NCI-H774 (cell line): ENCODE measurements around the gene ABLIM2.
"Not testable (repeated sequence)": the region's sequence is repeated elsewhere in the genome, so short reads cannot be mapped to it uniquely, and the experiment has no call there.

Experiments
- DNase-seq: peaks from one replicate; lab custom pipeline; 2025; lab: John Stamatoyannopoulos, UW

ABLIM2 gene

GRCh38 chr4:8156617-8157016, 2.0 kb downstream of the ABLIM2 start:
- no peak for DNase-seq

- DNase-seq, result no peak
Observed at GRCh38 chr4:8155660-8156421, 2.8 kb downstream of the ABLIM2 start.

GRCh38 chr4:8155048-8155447, 3.6 kb downstream of the ABLIM2 start:
- DNase-seq, result no peak

GRCh38 chr4:8153441-8153840, 5.2 kb downstream of the ABLIM2 start:
- DNase-seq, result no peak

- no peak for DNase-seq
Observed at GRCh38 chr4:8152865-8153257, 5.8 kb downstream of the ABLIM2 start.

DNA sequence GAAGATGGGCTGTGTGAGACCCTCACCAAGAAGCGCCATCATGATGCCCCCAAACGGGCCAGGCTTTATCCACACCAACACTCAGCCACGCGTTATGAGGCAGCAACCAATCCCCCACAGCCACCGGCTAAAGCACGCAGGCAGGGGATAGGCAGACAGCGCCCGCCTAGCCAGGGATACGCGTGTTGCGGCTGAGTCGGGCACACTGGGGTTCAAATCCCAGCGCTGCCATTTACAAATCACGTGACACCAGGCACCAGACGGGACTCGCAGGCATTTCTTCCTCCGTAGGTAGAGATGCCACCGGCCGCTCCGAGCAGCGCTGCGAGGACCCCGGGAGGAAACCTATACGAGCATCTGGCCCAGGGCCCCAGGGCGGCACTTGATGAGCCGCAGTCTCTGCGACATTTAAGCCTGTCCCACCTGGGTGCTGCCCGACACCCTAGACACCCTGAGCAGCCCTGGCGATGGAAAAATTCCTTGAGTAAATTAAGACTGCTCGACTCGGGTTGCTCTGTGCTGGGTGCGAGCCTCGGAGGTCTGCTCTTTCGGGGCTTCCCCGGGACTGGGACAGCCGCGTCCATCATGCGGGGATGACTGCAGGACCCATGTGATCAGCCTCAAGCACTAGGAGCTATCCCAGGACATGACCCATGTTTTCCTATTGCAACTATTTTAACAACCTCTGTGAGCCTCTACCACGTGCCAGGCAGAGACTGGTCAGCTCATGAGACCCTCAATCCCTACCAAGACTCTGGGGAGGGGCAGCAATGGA, 6.3 kb downstream of the ABLIM2 start:
- DNase-seq, result no peak

DNA sequence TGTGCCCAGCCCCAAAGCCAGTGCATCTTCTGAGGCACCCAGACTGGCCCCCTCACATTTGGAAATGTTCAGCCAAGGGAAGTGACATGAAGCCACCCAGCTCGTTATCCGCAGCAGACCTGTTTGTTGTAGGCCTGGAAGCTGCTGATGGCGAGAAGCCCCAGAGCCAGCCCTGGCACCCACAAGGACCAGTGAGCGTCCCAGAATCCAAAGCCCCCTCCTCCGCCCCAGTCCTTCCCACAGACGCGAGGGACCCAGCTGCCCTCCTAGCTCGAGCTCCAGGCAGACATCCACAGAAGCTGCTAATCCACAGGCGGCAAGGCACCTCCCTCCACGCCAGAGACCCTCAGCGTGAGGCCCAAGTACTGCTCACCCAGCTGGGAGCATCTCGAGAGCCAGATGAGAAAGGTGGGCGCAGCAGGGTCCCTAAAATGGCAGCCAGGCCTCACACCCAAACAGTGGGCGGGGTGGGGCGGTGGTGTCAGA, 7.4 kb downstream of the ABLIM2 start:
- no peak for DNase-seq

- DNase-seq, result no peak
Observed at GRCh38 chr4:8150152-8151090, 8.2 kb downstream of the ABLIM2 start.

GRCh38 chr4:8149664-8150063, 8.9 kb downstream of the ABLIM2 start:
- DNase-seq, result no peak

DNA sequence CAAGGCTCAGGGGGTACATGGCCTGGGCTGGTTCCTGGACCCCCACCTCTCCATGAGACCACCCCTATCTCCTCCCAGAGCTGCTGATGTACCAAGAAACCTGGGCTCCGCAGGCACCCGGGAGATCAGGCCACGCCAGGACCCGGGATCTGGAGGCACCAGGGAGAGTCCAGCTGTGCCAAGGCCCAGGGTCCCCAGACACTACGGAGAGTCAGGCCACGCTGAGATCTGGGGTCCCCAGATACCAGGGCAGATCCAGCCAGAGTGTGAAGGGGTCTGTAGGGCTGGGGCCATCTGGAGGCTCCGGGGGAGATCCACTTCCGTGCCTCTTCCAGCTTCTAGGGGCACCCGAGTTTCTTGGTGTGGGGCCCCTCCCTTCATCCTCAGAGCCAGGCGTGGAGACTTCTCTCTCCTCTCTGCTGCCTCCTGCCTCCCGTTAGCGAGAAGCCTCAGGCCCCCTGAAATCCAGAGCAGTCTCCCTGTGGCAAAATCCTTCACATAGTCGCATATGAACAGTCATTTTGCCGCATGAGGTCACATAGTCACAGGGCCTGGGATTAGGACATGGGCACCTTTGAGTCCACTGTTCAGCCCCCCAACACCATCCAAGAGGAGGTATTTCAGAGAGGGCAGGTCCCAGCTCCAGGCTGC, 9.7 kb downstream of the ABLIM2 start:
- DNase-seq, result no peak

- DNase-seq, result no peak
Observed at GRCh38 chr4:8148159-8148558, 10.5 kb downstream of the ABLIM2 start.

GRCh38 chr4:8147231-8147970, 11.2 kb downstream of the ABLIM2 start:
- no peak for DNase-seq

- DNase-seq, result no peak
Observed at GRCh38 chr4:8146157-8146556, 12.5 kb downstream of the ABLIM2 start.

GRCh38 chr4:8144359-8144758, 14.3 kb downstream of the ABLIM2 start:
- no peak for DNase-seq

GRCh38 chr4:8143392-8144140, 15.0 kb downstream of the ABLIM2 start:
- DNase-seq, result no peak

DNA sequence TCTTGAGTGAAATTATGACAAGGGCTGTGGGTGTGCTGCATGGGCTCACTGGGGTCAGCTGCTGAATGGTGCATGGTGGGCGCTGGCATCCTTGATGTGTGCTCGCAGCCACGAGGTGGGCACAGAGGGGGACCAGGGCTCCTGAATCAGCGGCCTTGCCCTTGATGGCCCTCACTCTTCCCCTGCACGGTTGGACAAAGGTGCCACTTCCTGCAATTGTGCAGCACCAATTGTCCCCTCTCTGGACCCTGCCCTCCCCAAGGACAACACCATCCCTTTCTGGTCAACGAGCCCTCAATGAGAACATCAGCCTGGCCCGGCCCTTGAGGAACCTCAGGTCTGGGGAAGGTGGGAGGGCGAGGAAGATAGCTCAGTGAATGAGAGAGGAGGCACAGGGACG, 16.1 kb downstream of the ABLIM2 start:
- no peak for DNase-seq

DNA sequence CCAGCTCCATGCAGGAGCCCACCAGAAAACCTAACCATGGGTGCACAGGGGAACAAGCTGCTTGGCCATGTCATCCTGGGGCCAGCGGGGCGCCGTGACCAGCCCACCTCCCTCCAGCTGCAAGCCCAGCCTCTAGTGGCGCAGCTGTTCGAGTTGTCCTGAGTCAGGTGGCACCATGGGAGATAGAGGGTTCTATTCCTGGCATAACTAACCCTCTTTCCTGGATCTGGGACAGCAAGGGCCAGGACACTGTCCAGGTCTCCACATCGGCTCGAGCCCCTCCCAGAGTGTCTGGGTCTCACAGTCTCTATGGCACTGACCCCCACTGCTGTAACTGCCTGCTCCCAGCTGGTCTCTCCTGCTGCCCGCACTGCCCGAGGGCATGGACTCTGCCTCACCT, 16.7 kb downstream of the ABLIM2 start:
- no peak for DNase-seq

- DNase-seq, result no peak
Observed at GRCh38 chr4:8140915-8141314, 17.7 kb downstream of the ABLIM2 start.

- DNase-seq, result not testable (repeated sequence)
Observed at GRCh38 chr4:8139726-8140125, 18.9 kb downstream of the ABLIM2 start.
